Brain microvascular endothelial cell (primary cell): ENCODE data around the gene RBBP4.
"Not testable (repeated sequence)": the region's sequence is repeated elsewhere in the genome, so short reads cannot be mapped to it uniquely, and the experiment has no call there.

ENCODE experiments used
- DNase-seq: peaks from one replicate; pipeline ENCODE4 v3.0.0-alpha.2; 2020
- H3K27ac ChIP-seq: fragments of 250-450 bp; sonication (Bioruptor Pico); 2 replicates; pipeline ENCODE4 v1.5.1; 2020; ENCODE audit warnings: mild to moderate bottlenecking, moderate library complexity
- H3K27me3 ChIP-seq: fragments of 250-450 bp; sonication (Bioruptor Pico); replicated peaks from 2 replicates; pipeline ENCODE4 v1.5.1; 2020; ENCODE audit warnings: mild to moderate bottlenecking
- H3K36me3 ChIP-seq: fragments of 250-450 bp; sonication (Bioruptor Pico); replicated peaks from 2 replicates; pipeline ENCODE4 v1.5.1; 2020; ENCODE audit warnings: mild to moderate bottlenecking
- H3K4me3 ChIP-seq: 2 replicates; pipeline ENCODE4 v1.5.1; 2011; ENCODE audit warnings: low read depth, mild to moderate bottlenecking, control low read depth, low read length, moderate library complexity
- in situ Hi-C: cut with HindIII; loops from 2 replicates; pipeline ENCODE4 v1.10.0; 2017; ENCODE audit warnings: low sequenced_read_pairs, low pct_ligation_motif_present
- TF ChIP-seq, protein P1 (sequence below): IDR thresholded peaks from 2 replicates; pipeline ENCODE4 v1.5.1; 2011; ENCODE audit warnings: low read depth, mild to moderate bottlenecking, moderate library complexity, low read length, control low read depth, inconsistent platforms; ENCODE audit errors: missing control alignments

RBBP4 gene

GRCh38 chr1:32709476-32709875 is 58.5 kb downstream of the RBBP4 start:
- in situ Hi-C loops: no loop called here
- Histone ChIP-seq H3K4me3 (no peak overlapping the region), H3K36me3 (no peaks in the 10 kb centered on the region), H3K27me3 (no peaks in the 10 kb centered on the region), H3K27ac (no peak overlapping the region)
- TF ChIP-seq, protein P1, sequence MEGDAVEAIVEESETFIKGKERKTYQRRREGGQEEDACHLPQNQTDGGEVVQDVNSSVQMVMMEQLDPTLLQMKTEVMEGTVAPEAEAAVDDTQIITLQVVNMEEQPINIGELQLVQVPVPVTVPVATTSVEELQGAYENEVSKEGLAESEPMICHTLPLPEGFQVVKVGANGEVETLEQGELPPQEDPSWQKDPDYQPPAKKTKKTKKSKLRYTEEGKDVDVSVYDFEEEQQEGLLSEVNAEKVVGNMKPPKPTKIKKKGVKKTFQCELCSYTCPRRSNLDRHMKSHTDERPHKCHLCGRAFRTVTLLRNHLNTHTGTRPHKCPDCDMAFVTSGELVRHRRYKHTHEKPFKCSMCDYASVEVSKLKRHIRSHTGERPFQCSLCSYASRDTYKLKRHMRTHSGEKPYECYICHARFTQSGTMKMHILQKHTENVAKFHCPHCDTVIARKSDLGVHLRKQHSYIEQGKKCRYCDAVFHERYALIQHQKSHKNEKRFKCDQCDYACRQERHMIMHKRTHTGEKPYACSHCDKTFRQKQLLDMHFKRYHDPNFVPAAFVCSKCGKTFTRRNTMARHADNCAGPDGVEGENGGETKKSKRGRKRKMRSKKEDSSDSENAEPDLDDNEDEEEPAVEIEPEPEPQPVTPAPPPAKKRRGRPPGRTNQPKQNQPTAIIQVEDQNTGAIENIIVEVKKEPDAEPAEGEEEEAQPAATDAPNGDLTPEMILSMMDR: no peak
- DNase-seq: no peak

DNA sequence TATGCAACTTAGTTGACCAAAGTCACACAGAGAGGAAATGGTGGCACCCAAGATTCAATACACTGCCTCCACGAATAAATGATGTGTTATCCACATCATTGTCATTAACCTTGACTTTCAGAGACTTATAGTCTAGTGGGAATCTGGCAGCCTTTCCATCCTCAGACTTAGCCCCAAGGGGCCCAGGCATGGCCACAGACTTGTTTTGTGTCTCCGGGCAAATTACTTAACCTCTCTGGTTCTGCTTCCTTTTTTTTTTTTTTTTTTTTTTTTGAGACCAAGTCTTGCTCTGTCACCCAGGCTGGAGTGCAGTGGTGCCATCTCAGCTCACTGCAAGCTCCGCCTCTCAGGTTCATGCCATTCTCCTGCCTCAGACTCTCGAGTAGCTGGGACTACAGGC is 60.2 kb downstream of the RBBP4 start:
- DNase-seq, H3K4me3 ChIP-seq, H3K27me3 ChIP-seq, H3K36me3 ChIP-seq, in situ Hi-C loops, H3K27ac ChIP-seq: not testable (repeated sequence)

DNA sequence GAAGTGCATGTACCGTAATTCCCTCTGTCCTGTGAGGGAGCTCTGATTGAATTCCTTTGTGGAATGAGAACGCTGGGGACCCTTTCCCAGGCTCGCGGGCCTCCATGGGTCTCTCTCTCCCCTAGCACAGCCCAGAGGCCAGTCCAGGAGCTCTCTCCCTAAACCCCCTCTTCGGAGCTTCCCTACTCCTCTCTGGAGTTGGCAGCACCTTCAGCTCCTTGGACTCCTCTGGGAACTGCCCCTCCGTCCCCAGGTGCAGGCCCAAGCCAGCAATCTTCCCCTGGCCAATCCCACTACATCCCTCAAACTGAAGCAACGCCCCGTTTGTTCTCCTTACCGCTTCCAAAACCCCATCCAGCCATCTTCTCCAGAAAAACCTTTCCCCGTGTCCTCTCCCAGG is 62.1 kb downstream of the RBBP4 start:
- H3K36me3 ChIP-seq: no peaks in the 10 kb centered on the region
- TF ChIP-seq, protein P1: no peak
- DNase-seq: no peak
- H3K27me3 ChIP-seq: no peaks in the 10 kb centered on the region
- no peak overlapping the region for H3K4me3 ChIP-seq
- in situ Hi-C loops: no loop called here
- no peak overlapping the region for H3K27ac ChIP-seq

- in situ Hi-C loops: no loop called here
- no peak overlapping the region for H3K4me3 ChIP-seq
- TF ChIP-seq, protein P1: no peak
- no peak overlapping the region for H3K27ac ChIP-seq
- no peak for DNase-seq
- H3K27me3 ChIP-seq: no peaks in the 10 kb centered on the region
- no peaks in the 10 kb centered on the region for H3K36me3 ChIP-seq
Measured at GRCh38 chr1:32714277-32714676, 63.3 kb downstream of the RBBP4 start.

GRCh38 chr1:32715901-32716311 is 64.9 kb downstream of the RBBP4 start:
- Histone ChIP-seq H3K27me3 (no peaks in the 10 kb centered on the region), H3K4me3 (no peak overlapping the region), H3K27ac (no peak overlapping the region), H3K36me3 (no peaks in the 10 kb centered on the region)
- TF ChIP-seq, protein P1: no peak
- in situ Hi-C loops: no loop called here
- DNase-seq: no peak

DNA sequence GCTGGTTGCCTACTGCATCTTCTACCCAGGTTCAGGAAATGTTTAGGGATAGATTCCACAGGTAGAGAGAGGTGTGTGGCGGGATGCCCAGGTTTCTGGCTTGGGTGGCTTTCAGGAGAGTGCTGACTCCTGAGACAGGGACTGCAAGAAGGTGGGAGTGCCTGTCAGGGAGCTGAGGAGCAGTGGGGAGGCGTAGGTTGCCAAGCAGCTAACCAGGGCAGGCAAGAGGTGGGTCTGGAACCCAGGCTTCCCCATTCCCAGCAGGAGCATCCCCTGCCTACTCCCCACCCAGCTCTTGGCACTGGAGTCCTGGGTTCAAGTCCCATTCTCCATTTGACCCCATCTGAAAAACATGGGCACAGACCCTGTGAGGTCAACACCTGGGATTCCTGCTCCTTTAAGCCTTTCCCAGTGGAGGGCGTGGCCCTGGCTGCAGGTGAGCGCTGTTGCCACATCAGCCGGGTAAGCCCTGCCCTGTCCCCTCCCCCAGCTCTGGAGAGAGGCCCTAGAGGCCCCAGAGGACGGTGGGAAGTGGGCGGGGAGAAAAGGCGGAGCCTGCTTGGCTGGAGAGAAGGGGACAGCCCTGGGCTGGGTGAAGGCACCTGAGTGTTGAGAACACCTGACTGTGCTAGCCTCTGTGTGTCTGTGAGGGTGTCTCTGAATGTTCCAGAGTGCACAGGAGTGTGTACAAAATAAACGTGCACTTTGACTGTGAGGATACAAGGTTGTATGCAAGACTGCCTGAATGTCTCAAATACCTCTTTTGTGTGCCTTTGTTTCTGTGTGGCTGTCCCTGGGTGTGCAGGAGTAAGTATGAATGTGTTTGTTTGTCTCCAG is 65.5 kb downstream of the RBBP4 start:
- Histone ChIP-seq H3K27me3 (no peaks in the 10 kb centered on the region), H3K36me3 (no peaks in the 10 kb centered on the region), H3K27ac (no peak overlapping the region), H3K4me3 (no peak overlapping the region)
- in situ Hi-C loops: no loop called here
- TF ChIP-seq, protein P1: no peak
- no peak for DNase-seq
